ENCODE data around the gene TMEM135.
"Not testable (repeated sequence)": the region's sequence is repeated elsewhere in the genome, so short reads cannot be mapped to it uniquely, and the experiment has no call there.

The TMEM135 gene

GRCh38 chr11:87263979-87264378, 226.2 kb downstream of the TMEM135 start:
- no peak for DNase-seq

- no peak for DNase-seq
These were observed 227.4 kb downstream of the TMEM135 start for GRCh38 chr11:87265132-87265531.

GRCh38 chr11:87265979-87266378, 228.2 kb downstream of the TMEM135 start:
- no peak for DNase-seq

GRCh38 chr11:87266751-87267150, 229.0 kb downstream of the TMEM135 start:
- peak; percentile 56 for DNase-seq

- not testable (repeated sequence) for DNase-seq
These were observed 234.2 kb downstream of the TMEM135 start for GRCh38 chr11:87271951-87272350.

- DNase-seq, result no peak
These were observed 237.4 kb downstream of the TMEM135 start for GRCh38 chr11:87275176-87275575.

- DNase-seq, result no peak
These were observed 242.4 kb downstream of the TMEM135 start for GRCh38 chr11:87280143-87280542.

GRCh38 chr11:87281496-87281895, 243.8 kb downstream of the TMEM135 start:
- DNase-seq, result no peak

DNA sequence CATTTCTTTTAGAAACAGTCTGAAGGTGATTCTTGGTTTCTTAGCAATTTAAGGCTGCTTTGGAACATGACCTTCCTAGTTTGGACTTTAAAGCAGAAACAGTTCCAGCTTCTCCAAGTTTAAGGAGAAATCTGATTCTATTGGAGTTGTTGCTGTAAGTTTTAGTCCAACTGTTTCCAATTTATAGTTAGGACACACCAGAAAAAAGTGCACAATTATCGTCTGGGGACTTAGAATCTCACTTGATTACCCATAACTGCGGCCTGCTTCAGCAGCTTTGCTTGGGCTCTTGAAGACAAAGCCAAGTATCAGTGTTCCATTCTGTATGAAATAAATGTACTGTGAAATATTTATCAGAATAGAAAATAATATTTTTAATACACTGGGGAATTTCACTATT, 246.6 kb downstream of the TMEM135 start:
- DNase-seq, result no peak

DNA sequence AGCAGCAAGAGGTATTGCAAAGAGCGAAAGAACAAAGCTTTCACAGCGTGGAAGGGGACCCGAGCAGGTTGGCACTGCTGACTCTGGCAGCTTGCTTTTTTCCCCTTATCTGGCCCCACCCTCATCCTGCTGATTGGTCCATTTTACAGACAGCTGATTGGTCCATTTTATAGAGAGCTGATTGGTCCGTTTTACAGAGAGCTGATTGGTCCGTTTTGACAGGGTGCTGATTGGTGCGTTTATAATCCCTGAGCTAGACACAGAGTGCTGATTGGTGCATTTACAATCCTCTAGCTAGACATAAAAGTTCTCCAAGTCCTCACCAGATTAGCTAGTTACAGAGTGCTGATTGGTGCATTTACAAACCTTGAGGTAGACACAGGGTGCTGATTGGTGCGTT, 247.9 kb downstream of the TMEM135 start:
- DNase-seq, result not testable (repeated sequence)

GRCh38 chr11:87286338-87286737, 248.6 kb downstream of the TMEM135 start:
- DNase-seq, result no peak

DNA sequence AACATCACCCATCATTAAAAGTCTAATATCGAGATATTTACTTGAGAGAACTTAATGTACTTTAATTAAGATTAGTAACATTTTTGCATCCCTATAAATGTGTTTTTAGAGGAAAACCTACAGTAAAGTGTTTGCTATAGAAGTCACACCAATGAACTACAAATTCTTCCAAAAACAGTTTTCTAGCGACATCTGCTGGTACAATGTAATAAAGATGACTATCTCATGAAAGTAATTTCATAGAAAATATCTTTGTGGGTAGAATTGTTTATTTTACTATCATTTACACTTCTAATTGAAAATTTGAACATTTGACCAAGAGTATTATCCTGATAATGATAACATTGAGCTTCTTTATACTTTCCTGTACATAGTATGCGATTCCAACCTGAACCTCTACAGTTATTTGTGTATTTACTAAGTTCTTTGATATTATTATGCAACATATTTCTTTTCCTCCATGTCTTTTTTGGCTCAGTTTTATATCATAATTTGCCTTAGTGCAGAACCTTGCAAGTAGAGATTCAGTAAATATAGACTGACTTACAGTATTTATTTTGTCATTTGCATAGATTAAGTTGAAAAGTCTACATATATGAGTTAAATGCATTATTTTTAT, 252.7 kb downstream of the TMEM135 start:
- DNase-seq, result peak; percentile 26

- no peak for DNase-seq
These were observed 254.9 kb downstream of the TMEM135 start for GRCh38 chr11:87292598-87292997.

DNA sequence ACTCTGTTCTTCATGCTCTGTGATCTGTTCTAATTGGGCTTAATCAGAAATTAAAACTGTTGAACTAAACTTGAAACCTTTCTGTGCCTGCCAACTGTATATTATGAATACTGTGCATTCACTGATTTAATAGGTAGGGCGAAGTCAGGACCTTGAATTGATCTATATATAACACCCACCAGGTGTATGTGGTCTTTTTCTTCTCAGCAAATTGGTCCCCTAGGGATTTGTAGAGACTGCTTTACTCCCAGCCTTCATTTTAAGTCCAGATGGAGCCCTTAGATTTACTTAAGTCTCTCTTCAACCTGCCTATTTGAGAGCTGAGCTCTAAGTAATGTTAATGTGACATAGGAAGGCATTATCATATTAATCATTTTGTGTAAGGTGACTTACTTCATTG, 257.5 kb downstream of the TMEM135 start:
- peak; percentile 43 for DNase-seq

DNA sequence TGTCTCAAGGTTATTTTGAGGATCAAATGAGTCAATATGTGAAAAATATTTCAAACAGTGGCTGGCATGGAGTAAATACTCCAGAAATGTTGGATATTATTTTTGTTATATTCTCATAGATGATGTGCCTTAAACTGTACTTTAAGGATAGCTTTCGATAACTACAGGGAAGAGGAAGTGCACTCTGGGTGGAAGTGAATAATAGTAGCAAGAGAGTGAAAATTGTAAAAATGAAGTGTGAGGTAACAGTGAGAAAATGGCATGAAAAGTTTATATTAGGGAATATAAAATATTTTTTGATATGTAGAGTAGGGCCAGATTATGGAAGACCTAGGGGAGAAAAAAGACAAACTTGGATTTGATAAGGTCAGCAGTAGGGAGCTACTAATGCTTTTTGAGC, 258.9 kb downstream of the TMEM135 start:
- no peak for DNase-seq

- DNase-seq, result no peak
These were observed 260.4 kb downstream of the TMEM135 start for GRCh38 chr11:87298155-87298554.

- no peak for DNase-seq
These were observed 261.3 kb downstream of the TMEM135 start for GRCh38 chr11:87299041-87299481.

DNA sequence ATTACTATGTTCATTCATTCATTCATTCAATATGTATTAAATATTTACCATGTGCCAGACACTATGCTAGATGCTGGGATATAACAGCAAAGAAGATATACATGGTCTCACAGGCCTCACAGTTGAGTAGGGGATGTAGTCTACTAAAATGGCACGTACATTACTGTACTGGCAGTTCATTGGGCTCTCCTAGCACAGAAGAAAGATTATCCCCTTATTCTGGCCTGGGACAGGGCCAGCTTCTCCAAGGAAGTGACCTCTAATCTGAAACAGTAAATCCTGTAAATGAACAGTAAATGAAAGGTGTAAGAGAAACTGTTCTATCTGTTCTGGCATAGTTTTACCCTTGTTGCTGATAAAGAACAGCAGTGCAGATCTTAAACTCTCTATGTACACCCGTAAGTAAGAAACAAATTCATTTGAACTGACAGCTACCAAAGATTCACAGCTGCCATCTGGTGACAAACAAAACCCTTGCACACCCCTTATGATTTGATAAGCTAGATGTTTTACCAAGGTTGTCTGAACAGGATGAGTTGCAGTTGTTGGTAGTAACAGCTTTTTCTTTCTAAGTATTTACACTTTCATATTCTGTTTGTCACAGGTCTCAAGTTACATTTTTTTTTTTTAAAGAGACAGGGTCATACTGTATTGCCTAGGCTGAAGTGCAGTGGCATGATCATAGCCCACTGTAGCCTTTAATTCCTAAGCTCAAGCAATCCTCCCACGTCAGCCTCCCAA, 263.1 kb downstream of the TMEM135 start:
- no peak for DNase-seq

DNA sequence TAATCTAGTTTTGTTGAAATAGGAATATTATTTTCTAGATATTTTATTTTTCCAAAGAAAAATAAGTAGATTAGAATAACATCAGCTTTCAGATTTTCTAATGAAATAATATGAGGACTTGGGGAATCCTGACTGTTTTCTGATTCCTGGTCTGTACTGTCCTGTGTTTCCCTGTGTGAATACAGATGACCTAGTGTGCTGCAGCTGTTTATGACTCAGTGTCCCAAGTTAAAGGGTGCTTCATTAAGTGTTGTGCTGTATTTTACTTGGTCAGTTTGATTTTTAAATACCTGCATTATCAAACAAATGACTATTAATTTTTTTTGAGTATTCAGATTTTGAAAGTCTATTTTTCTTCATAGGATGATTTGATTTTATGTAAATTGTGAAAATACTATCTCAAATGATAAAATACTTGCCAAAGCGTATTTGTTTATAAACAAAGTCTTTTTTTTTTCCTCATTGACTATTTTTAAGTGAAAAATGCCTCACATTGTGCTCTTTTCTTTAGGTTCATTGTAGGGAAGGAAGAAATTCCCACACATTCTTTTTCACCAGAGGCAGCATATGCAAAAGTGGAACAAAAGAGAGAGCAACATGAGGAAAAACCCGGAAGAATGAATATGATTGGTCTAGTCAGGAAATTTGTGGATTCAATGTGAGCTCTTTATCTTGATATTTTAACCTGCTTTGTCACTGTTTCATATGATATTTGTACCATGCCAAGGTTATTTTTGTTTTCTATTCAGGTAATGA, 264.2 kb downstream of the TMEM135 start:
- no peak for DNase-seq

GRCh38 chr11:87304412-87304811, 266.7 kb downstream of the TMEM135 start:
- DNase-seq, result no peak

- no peak for DNase-seq
These were observed 268.6 kb downstream of the TMEM135 start for GRCh38 chr11:87306262-87306851.

- DNase-seq, result no peak
These were observed 269.4 kb downstream of the TMEM135 start for GRCh38 chr11:87307101-87307500.

GRCh38 chr11:87315229-87315628, 277.5 kb downstream of the TMEM135 start:
- no peak for DNase-seq

- no peak for DNase-seq
These were observed 278.8 kb downstream of the TMEM135 start for GRCh38 chr11:87316491-87316890.
